GM12801 (cell line): ENCODE measurements around the gene GRM4.

Experiments
- CTCF ChIP-seq: IDR thresholded peaks from one replicate; pipeline ENCODE4 v1.5.1; 2011; ENCODE audit warnings: control low read depth; ENCODE audit not compliant: insufficient read length; ENCODE audit errors: extremely low read depth

Gene GRM4

GRCh38 chr6:34000281-34000680, 145.6 kb downstream of the GRM4 start:
- no peak for TF ChIP-seq CTCF

- no peak for TF ChIP-seq CTCF
Observed at GRCh38 chr6:33999567-33999966, 146.3 kb downstream of the GRM4 start.

- TF ChIP-seq CTCF = no peak
Observed at GRCh38 chr6:33998660-33999059, 147.2 kb downstream of the GRM4 start.

GRCh38 chr6:33997265-33997664, 148.6 kb downstream of the GRM4 start:
- no peak for TF ChIP-seq CTCF

- TF ChIP-seq CTCF = no peak
Observed at GRCh38 chr6:33996120-33996475, 149.8 kb downstream of the GRM4 start.

GRCh38 chr6:33995309-33996119, 150.4 kb downstream of the GRM4 start:
- no peak for TF ChIP-seq CTCF

GRCh38 chr6:33994472-33995308, 151.2 kb downstream of the GRM4 start:
- TF ChIP-seq CTCF = no peak
